GM10266 (cell line): ENCODE results near the gene PJVK.

Experiments
- DNase-seq: peaks from one replicate; pipeline ENCODE4 v3.0.0; 2012; ENCODE audit errors: extremely low spot score
- TF ChIP-seq, protein P1 (sequence below): IDR thresholded peaks from 2 replicates; pipeline ENCODE4 v1.5.1; 2012; ENCODE audit warnings: mild to moderate bottlenecking, low read depth; ENCODE audit not compliant: control insufficient read depth, insufficient read depth; ENCODE audit errors: missing control alignments

PJVK gene

DNA sequence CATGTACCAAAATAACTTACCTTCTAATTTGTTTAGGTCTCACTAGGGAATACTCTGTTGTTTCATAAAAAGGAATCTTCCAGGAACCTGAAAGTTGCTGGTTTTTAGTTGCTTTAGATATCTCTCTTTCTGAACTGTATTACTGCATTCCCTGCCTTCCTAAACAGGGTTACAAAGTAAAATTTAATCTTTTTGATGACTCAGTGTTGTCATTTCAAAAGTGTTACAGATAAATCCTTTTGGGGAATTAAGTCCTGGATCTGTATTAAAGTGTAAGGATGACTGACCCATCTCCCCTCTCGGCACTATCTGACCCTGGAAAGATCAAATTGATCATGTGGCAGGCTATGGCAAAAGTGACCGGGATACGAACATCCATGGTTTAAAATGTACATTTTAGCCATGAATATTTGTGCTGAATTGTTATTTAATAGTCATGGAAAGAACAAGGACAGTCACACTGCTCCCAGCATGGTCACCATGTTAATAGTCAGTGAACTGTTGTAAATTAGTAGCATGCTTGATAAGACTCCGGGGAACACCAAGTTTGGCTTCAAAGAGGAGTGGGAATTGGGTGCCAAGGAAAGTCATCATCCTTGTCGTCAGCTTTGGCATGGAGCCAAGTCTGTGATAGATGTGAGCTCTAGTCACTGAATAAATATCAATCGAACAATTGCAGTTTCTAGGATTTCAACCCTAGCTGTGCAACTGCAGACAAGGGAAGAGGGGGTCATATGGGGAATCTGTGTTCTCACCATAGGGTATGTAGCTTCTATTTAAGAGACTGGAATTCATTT, 33.3 kb downstream of the PJVK start:
- no peak for DNase-seq
- TF ChIP-seq, protein P1, sequence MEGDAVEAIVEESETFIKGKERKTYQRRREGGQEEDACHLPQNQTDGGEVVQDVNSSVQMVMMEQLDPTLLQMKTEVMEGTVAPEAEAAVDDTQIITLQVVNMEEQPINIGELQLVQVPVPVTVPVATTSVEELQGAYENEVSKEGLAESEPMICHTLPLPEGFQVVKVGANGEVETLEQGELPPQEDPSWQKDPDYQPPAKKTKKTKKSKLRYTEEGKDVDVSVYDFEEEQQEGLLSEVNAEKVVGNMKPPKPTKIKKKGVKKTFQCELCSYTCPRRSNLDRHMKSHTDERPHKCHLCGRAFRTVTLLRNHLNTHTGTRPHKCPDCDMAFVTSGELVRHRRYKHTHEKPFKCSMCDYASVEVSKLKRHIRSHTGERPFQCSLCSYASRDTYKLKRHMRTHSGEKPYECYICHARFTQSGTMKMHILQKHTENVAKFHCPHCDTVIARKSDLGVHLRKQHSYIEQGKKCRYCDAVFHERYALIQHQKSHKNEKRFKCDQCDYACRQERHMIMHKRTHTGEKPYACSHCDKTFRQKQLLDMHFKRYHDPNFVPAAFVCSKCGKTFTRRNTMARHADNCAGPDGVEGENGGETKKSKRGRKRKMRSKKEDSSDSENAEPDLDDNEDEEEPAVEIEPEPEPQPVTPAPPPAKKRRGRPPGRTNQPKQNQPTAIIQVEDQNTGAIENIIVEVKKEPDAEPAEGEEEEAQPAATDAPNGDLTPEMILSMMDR = no peak

DNA sequence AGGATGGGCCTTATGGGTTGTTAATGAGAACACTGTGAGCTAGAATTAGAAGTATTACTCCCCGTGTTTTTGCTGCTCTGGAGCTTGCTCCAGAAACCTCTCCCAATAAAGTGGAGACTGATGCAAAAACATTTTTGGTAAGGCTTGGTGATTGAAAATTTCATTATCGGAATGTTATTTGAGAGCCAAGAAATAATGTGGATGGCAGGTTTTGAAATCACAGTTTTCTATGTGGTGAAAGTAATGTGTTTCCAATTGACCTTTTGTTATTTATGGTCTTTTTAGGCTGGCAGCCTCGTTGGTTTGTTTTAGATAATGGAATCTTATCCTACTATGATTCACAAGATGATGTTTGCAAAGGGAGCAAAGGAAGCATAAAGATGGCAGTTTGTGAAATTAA, 34.2 kb downstream of the PJVK start:
- DNase-seq = no peak
- TF ChIP-seq, protein P1 = no peak

DNA sequence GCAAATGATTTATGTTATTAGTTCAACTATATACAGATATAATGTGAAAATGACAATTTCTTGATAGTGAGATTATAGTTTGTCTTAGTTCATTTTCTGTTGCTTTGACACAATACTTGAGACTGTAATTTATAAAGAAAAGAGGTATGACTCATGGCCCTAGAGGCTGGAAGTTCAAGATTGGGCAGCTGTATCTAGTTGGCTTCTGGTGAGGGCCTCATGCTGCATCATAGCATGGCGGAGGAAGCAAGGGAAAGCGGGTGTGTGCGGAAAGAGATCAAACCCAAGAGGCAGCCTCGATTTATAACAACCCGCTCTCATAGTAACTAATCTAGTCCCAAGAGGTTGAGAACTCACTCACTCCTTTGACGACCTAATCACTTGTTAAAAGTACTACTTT, 40.4 kb downstream of the PJVK start:
- no peak for DNase-seq
- TF ChIP-seq, protein P1 = no peak

DNA sequence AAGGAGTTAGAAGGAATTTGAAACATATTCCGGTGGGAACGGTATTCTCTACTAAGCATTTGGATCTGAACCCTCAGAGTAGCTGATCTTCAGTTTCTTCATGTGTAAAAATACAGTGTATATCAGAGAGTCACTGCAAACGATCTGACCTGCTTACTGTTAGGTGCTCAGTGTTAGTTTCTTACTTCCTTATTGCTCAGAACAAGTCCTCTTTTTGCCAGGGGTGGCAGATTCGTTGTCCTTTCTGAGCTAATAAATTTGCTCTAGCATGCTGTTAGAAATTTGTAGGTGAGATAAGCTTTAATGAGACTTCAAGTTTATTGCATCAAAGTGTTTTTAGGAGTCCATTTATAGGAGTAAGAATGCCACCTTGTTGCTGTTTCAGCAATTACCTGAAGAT, 44.9 kb downstream of the PJVK start:
- TF ChIP-seq, protein P1 = no peak

DNA sequence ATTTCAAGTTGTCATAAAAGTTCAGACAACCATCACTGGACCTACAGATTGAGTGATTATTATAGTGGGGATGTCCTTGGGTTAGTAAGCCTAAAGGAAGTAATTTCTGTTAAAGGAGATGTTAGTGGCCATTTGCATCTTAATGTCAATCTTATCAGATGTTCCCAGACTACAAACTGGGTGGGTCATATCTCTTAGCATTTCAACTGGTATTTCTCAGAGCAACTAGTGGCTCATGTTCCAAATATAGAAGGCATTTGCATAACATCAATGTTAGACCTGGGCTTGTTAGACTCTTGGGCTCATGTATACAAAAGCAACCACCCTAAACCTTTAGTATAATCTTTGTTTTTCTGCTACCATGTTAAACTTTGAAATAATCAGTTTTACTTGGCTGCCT, 47.0 kb downstream of the PJVK start:
- TF ChIP-seq, protein P1 = no peak

More for the DNA sequence above, 44.9 kb downstream of the PJVK start:
- no peak for DNase-seq

DNA sequence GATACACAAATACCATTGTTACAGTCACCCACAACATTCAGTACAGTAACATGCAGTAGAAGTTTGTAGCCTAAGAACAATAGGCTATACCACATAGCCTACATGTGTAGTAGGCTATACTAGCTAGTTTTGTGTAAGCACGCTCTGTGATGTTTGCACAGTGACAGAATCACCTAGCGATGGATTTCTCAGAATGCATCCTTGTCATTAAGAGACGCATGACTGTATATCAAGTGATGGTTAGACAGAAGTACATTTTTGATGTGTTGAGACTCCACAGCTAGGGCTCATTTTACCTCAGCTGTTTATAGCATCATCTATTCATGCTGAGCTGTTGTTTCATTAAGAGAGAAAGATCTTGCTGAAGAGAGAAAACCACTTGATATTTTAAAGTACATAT, 48.5 kb downstream of the PJVK start:
- no peak for DNase-seq
- TF ChIP-seq, protein P1 = no peak

More for the DNA sequence above, 47.0 kb downstream of the PJVK start:
- no peak for DNase-seq

DNA sequence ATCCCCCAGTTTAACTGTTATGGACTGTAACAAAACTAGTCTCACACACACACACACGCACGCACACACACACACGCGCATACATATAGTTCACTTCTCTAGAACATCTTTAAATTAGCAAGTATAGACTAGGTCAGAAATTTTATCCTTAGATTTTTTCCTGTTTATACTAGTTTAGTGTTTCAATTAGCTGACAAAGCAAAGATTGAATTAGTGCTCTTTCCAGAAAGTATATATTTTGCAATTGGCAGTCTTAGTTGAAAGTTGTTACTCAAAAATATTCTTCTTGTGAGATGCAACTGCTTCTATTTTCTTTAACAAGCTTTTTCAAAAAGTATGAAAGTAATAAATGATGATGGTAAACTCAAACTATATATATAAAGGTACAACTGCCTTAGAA, 51.6 kb downstream of the PJVK start:
- TF ChIP-seq, protein P1 = no peak

More for the DNA sequence above, 51.6 kb downstream of the PJVK start:
- no peak for DNase-seq
